ENCODE results near the gene IDH3G. TPM values are rescaled to one million over a fixed set of nuclear protein-coding genes. Genes with fewer than 3 reads are reported as not detected.

IDH3G gene
- 43.2 and 47.1 TPM in 2 replicates for total RNA-seq (2021)
- long read RNA-seq, partial matches to known transcripts: 13 of 341 reads
- long read RNA-seq, other reads (novel, unspliced or antisense): 328 of 341 reads

DNA sequence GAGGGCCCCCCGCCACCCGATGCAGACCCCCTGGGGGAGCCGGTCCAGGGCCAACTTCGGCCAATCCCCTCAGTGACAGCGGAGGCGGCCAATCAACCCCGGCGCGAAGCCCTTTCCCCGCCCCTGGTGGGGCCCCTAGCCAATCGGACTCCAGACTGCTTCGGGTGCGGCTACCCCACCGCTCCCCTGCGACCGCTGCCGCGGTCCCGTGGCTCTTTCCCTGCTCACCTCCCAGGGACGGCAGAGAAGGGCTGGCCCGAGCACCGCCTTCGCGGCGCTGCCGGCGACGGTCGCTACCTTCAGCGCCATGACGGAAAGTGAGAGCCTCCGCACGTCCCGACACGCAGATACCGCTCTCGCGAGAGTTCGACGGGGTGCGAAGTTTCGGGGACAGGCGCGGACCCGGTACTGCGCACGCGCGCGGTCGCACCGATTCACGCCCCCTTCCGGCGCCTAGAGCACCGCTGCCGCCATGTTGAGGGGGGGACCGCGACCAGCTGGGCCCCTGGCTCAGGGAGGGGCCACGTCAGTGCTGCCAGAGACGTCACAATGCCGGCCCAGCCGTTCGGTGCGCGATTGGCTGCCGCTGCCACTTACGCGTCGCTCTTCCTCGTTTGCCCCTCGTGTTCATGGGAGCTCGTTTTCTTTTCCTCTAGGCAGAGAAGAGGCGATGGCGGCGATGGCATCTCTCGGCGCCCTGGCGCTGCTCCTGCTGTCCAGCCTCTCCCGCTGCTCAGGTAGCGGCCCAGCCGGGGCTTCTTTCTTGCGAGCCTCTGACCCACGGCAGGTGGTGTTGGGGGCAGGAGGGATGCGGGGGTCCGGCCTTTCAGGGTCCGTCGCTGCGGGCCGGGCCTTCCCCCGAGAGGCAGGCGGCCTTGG is at the start of gene IDH3G, which contains the start of gene SSR4:
Gene IDH3G (minus strand): TSS at position 358 of the 879 bp plus-strand sequence. CDS start 49 bp downstream, at position 309.
Gene SSR4 (plus strand): TSS at position 651 of the 879 bp plus-strand sequence. CDS start 20 bp downstream, at position 671.
- Histone ChIP-seq H3K9ac (ENCODE audit: extremely low read depth, insufficient read length, low read length) (peak within 1 kb of the TSS; percentile 88), H2BK15ac (ENCODE audit: low read depth, low read length) (no peak within 1 kb of the TSS), H4K5ac (ENCODE audit: insufficient read length, low read depth, low read length) (no peak within 1 kb of the TSS), H3K56ac (ENCODE audit: insufficient read length, low read depth, low read length) (no peak within 1 kb of the TSS), H3K27me3 (ENCODE audit: insufficient read depth, low read length) (no peaks in the 10 kb centered on the region), H3K23me2 (ENCODE audit: insufficient read length, low read depth, low read length, poor library complexity, severe bottlenecking) (peaks cover 4% of the 10 kb centered on the region), H3K23ac (ENCODE audit: insufficient read length, low read depth, low read length) (no peak within 1 kb of the TSS), H2BK12ac (ENCODE audit: insufficient read length, low read depth, low read length) (no peak within 1 kb of the TSS), H3K4ac (ENCODE audit: low read depth, low read length) (no peak within 1 kb of the TSS), H2BK5ac (ENCODE audit: insufficient read length, low read length) (no peak within 1 kb of the TSS), H3K27ac (ENCODE audit: insufficient read length, low read depth, low read length) (no peak within 1 kb of the TSS), H3K9me3 (ENCODE audit: control insufficient read depth, low read depth, low read length) (peaks cover 40% of the 10 kb centered on the region), H4K20me1 (ENCODE audit: control insufficient read depth, insufficient read depth, insufficient read length) (no peaks in the 10 kb centered on the region), H4K91ac (ENCODE audit: insufficient read length, low read depth, low read length) (no peak within 1 kb of the TSS), H3K79me2 (ENCODE audit: insufficient read depth, low read length) (peaks cover 4% of the 10 kb centered on the region; the same call in 1 of the 2 replicates), H2AK5ac (ENCODE audit: insufficient read length, low read length) (no peak within 1 kb of the TSS), H2BK120ac (ENCODE audit: low read depth, low read length, poor library complexity, severe bottlenecking) (no peak within 1 kb of the TSS), H3K4me1 (ENCODE audit: insufficient read depth, low read length) (no peaks in the 10 kb centered on the region), H3K79me1 (ENCODE audit: insufficient read depth, low read depth, low read length, poor library complexity, severe bottlenecking) (no peaks in the 10 kb centered on the region), H3K4me2 (ENCODE audit: insufficient read depth, insufficient read length, low read length) (peak within 1 kb of the TSS; percentile 55), H2BK20ac (ENCODE audit: low read depth, low read length, poor library complexity, severe bottlenecking) (no peak within 1 kb of the TSS), H3T11ph (ENCODE audit: low read length) (no peak within 1 kb of the TSS), H3K14ac (ENCODE audit: insufficient read depth, low read length) (0 out of 2 replicates have a peak within 1 kb of the TSS, but pooled peaks have one; percentile 90), H3K18ac (ENCODE audit: insufficient read length, low read depth, low read length) (peak within 1 kb of the TSS; percentile 95), H2AFZ (ENCODE audit: low read length) (no peak within 1 kb of the TSS), H4K8ac (replicated peaks; ENCODE audit: insufficient read length, low read depth, low read length) (no peak within 1 kb of the TSS)
- peaks cover 53 to 75% of the 10 kb centered on the region in 2 experiments for H3K9me3 Mint-ChIP-seq
- peaks cover 33 to 49% (median 39%) of the 10 kb centered on the region in 3 experiments for H3K36me3 Mint-ChIP-seq (ENCODE audit: insufficient read depth in 1 of 3, low read depth in 3 of 3)
- peak; percentile 94 for DNase-seq
- peak within 1 kb of the TSS in 2 of 3 experiments; percentile 96 to 97; a peak in 5 of 7 replicates for H3K27ac Mint-ChIP-seq
- no peaks in the 10 kb centered on the region; the same call in 1 of the 2 replicates for H3K27me3 Mint-ChIP-seq (ENCODE audit: low read depth)
- TF ChIP-seq, protein P1, sequence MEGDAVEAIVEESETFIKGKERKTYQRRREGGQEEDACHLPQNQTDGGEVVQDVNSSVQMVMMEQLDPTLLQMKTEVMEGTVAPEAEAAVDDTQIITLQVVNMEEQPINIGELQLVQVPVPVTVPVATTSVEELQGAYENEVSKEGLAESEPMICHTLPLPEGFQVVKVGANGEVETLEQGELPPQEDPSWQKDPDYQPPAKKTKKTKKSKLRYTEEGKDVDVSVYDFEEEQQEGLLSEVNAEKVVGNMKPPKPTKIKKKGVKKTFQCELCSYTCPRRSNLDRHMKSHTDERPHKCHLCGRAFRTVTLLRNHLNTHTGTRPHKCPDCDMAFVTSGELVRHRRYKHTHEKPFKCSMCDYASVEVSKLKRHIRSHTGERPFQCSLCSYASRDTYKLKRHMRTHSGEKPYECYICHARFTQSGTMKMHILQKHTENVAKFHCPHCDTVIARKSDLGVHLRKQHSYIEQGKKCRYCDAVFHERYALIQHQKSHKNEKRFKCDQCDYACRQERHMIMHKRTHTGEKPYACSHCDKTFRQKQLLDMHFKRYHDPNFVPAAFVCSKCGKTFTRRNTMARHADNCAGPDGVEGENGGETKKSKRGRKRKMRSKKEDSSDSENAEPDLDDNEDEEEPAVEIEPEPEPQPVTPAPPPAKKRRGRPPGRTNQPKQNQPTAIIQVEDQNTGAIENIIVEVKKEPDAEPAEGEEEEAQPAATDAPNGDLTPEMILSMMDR (conservative IDR thresholded peaks at IDR 0.05): peak; percentile 21; the same call in 1 of the 3 replicates
- WGBS (ENCODE audit: extremely low coverage, insufficient read length, low lambda C conversion rate): no CpG with 5 or more reads among the region's 92 CpGs
- peaks cover 7 to 12% of the 10 kb centered on the region in 2 experiments; a peak in 3 of 4 replicates for H3K4me1 Mint-ChIP-seq
- peak within 1 kb of the TSS; percentile 87 to 93 for H3K4me3 Mint-ChIP-seq

All from H9 (cell line).